ENCODE measurements around the gene CCN6.

DNA sequence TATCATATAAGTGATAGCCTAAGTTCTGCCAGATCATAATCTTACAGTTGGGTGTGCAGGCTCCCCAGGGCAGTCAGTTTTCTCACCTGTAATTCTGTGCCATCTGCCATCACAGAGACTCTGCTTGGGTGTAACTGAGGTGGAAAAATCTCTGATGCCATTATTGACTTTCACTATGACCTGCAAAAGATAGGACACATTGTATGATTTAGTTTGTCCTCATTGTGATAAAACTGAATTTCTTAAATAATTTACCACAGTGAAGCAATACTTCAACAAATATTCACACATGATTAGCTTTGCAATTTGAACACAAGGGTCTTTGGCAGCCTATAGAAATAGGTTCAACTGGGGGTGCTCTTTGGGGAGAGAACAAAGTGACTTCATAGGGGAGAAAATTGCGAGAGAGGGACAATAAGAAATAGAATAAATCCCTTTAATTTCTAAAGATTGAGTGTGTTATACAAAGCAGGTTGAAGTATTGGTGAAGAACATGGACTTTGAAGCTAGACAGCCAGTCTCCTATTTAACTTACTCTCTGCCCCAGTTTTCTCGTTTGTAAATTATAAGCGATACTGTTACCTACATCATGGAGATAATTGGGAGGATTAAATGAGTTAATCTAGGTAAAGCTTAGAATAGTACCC, 60.8 kb downstream of the CCN6 start:
- no peak for TF ChIP-seq CTCF (IDR thresholded peaks at IDR 0.05 in 2 of 3, conservative IDR thresholded peaks at IDR 0.05 in 1 of 3; ENCODE audit: borderline replicate concordance in 1 of 3, insufficient read depth in 1 of 3, low read depth in 2 of 3, low read length in 2 of 3)
- TF ChIP-seq, protein P1, sequence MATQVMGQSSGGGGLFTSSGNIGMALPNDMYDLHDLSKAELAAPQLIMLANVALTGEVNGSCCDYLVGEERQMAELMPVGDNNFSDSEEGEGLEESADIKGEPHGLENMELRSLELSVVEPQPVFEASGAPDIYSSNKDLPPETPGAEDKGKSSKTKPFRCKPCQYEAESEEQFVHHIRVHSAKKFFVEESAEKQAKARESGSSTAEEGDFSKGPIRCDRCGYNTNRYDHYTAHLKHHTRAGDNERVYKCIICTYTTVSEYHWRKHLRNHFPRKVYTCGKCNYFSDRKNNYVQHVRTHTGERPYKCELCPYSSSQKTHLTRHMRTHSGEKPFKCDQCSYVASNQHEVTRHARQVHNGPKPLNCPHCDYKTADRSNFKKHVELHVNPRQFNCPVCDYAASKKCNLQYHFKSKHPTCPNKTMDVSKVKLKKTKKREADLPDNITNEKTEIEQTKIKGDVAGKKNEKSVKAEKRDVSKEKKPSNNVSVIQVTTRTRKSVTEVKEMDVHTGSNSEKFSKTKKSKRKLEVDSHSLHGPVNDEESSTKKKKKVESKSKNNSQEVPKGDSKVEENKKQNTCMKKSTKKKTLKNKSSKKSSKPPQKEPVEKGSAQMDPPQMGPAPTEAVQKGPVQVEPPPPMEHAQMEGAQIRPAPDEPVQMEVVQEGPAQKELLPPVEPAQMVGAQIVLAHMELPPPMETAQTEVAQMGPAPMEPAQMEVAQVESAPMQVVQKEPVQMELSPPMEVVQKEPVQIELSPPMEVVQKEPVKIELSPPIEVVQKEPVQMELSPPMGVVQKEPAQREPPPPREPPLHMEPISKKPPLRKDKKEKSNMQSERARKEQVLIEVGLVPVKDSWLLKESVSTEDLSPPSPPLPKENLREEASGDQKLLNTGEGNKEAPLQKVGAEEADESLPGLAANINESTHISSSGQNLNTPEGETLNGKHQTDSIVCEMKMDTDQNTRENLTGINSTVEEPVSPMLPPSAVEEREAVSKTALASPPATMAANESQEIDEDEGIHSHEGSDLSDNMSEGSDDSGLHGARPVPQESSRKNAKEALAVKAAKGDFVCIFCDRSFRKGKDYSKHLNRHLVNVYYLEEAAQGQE (IDR thresholded peaks at IDR 0.05; ENCODE audit: low read depth), result no peak
- no peak for TF ChIP-seq EZH2 (IDR thresholded peaks at IDR 0.05)
- TF ChIP-seq YY1 (IDR thresholded peaks at IDR 0.05; ENCODE audit: extremely low read depth, insufficient replicate concordance, low read depth, low read length), result no peak
- TF ChIP-seq POLR2AphosphoS5 (IDR thresholded peaks at IDR 0.05; ENCODE audit: low read depth, low read length), result no peak
- no peak for TF ChIP-seq SP1 (IDR thresholded peaks at IDR 0.05; ENCODE audit: low read depth)
- no peak for TF ChIP-seq SIN3A (IDR thresholded peaks at IDR 0.05; ENCODE audit: low read depth)
- TF ChIP-seq JUND (IDR thresholded peaks at IDR 0.05), result no peak

All from HCT116 (cell line).